GM18517 (cell line): ENCODE results near the gene ENPP6.

ENCODE experiments used
- ATAC-seq: cut with Tn5 transposase; IDR thresholded peaks from one replicate; pipeline ENCODE4 v1.9.1; 2021; ENCODE audit warnings: mild to moderate bottlenecking, moderate library complexity; ENCODE audit not compliant: unreplicated experiment

ENPP6 gene

DNA sequence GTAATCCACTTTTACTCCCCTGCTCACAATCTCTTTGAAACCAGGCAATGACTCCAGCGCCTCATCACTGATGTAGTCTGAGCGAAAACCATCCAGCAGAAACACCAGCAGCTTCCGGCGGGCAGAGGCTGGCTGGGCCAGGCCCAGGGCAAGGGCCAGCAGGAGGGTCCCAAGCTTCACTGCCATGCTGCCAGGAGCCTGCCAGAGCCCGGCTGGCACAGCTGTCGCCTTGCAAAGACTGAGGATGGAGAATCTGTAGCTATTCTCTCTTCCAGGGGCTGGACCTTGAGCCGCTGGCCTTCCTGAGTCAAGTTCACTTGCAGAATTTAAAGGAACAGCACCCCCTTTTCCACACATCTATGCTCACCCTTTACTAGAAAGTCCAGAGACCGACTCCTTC lies at the start of gene ENPP6:
TSS of gene ENPP6 (minus strand) at position 240 of the 400 bp plus-strand sequence. CDS start at position 186, 54 bp downstream.
- no peak for ATAC-seq

DNA sequence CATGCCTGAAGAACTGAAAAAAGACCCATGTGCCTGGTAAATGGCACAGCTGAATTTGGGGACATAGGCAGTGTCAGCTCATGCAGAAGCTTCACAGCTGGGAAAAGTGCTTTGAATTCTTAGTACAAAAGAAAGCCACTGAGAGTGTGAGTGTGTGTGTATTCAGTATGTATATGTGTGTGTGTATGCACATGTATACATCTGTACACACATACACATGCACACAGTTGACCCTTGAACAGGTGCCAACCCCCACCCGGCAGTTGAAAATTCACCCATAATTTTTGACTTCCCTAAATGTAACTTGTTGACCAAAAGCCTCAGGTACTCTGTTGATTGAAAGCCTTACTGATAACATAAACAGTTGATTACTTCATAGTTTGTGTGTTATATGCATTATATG lies 49.5 kb upstream of the ENPP6 start:
- ATAC-seq = no peak

DNA sequence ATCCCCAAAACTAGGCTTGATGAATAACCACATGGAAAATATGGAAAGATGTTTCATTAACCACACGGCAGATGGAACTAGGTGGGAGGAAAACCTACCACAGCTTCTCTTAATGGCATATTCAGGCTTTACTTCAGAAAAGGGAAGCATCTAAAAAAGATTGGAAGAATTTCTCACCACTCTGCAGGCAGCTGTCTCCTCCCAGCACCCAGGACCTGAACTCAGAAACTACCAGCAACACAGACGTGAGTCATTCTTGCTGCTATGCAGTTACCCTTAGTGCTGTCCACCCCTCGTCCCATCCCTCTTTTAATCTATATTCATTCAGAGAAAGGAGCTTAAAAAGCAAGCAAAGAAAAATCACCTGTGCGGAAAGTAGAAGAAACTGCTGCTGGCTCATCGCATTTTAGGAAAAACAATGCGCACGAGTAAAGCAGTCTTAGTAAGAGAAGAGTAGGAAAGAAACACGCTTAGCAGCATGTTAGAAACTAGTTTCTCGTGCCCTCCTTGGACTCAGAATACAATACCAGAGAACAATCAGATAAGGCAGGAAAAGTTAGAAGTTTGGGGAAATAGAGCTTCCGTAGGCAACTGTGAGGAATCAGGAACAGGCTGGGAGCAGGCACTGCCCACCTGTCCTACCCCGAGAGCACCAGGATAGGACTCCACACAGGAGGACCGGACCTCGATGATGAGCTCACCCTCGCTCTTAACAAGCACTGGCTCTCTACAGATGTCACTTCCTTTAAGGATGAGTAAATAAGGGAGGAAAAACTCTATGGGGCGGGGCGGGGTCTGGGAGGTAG lies 48.1 kb upstream of the ENPP6 start:
- ATAC-seq = peak; percentile 23

DNA sequence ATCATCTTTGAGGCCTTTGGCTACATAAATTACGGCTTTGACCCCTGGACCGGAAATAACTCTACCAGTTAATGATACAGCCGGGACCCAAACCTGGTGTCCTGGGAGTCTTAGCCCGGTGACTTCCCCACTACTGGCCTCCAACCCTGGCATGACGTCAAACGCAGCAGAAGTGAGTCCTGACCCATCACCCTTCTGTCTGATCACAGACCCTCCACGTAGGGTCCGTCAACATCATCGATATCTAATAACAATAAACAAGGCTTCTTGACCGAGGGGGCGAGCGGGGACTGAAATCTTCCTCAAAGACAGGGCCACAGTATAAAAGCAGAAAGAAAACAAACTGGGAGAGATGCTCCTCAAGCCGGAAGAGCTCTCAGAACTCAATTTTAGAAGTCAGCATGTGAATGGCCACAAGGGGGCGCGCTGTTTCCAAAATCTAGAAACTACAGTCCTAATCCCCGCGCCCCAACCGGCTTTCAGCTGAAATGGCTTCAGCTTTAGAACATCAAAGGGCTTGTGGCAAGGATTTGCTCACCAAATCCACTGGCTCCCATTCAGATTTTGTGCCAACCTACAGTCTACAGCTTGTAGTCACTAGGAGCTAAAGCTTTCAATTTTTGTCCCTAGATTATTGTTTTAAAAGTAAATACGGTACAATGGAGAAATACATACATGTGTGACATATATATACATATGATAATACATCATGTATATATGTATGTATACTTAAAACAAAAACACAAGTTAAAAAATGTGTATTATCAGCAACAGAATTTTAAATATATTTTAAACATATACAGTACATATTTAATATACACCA lies 46.4 kb upstream of the ENPP6 start:
- ATAC-seq = peak; percentile 24

DNA sequence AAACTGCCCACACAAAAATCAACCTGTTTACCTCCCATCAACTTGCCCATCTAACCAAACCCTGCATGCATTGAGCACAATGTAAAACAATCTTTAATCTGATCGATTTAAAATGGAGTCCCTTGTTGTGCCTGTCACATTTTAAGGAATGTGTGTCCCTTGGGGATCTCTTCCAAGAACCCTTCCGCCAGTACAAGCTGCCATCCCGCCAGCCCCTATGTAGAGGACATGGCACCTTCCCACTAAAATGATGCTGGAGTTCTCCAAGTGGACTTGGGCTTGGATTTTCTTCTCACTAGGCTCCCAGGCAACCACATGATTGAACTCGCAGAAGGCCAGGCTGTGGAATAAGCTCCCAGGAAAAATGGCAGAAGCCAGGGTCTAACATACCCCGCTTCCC lies 45.8 kb upstream of the ENPP6 start:
- ATAC-seq = no peak

DNA sequence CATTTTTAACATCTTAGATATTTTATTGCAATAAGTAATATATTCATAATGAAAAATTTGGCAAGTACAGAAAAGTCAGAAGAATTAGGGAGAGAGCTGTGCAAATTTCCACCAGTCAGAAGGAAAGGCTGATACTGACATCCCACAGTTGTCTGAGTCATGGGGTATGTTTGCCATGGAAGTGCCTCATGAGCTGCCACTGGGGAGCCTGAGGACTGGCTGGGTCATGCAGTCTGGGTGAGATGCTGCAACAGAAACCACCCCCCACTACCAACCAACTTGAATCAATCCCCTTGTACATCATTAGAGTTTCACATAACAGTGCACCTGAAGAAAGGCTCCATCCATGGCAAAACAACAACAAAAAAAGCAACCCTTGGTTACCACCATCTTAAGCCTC lies 45.2 kb upstream of the ENPP6 start:
- ATAC-seq = no peak

DNA sequence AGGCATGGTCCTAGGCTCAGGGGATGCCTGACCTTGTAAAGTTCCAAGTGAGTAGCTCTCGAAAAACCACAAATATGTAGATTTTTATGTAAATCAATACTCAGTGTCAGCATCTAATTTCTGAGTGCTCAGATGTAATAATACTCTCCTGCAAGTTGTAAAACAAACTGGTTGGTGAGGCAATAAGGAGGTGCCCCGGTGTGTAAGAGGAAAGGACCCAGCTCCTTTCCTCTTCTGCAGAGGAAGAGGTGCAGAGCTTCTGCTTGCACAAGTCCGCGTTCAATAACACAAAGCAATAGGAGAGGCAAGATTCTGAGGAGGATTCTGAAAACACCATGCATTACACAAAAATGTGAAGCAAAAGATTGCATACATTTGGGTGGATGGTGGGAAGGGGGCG lies 43.6 kb upstream of the ENPP6 start:
- no peak for ATAC-seq

DNA sequence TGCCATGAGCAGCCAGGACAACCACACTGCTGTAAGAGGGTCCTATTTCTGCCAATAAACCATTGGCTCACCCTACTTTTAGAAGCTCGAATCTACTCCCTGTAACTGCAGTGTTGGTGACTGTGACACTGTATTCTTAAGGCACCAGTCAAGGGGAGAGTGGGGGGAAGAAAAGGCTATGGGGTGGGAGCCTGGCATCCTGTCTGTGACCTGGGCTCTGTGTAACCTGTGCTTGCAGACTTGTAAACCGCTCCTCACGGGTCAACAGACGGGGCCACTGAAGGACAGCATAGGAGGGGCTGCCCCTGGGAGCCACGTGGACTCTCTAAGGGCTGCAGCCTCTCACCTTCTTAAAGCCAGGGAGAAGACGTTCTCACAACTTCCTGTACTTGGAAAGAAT lies 42.2 kb upstream of the ENPP6 start:
- no peak for ATAC-seq

DNA sequence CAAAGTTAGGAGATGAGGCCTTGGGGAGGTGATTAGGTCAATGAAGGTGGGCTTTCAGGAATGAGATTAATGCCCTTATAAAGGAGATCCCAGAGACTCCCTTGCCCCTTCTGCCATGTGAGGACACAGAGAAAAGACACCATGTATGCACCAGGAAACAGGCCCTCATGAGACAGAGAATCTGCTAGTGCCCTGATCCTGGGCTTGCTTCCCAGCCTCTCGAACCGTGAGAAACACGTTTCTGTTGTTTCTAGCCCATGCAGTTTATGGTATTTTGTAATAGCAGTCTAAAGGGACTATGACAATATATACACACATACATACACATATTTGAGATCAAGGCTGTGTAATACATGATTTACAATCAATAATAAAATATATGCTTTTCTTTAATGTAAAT lies 41.4 kb upstream of the ENPP6 start:
- ATAC-seq = no peak

DNA sequence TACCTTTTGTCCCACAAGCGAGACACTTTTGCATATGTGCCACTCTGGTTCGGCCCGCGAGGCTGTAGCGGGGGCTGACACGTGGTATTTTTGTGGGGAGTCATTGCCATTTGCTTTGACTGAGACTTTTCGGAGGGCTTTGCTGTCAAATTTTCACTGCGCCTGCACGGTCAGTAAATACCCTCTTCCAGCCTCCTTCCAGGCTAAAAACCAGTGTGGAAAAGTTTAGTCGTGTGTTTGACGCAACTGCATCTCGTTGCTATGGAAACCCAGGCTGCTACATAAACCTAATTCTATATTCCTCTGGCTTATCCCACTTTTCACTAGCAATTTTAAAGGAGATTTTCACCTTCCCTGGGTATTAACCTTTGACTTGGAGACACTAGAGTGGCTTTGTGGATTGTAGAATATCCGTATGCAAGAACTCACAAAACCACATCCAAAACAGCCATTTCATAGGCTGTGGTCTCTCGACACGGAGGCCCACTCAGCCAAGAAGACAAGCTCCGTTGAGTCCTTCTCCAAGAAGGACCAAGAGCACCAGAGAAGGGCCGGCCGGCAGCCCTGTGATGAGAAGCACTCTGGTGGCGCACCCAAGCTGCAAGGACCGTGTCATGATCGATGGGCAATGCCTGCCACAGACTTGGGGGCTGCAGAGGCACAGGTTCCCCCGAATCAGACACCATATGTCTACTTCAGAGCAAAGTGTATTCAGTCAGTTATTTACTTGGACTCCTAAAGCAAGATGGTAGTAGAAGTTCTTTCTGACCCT lies 38.4 kb upstream of the ENPP6 start:
- no peak for ATAC-seq

DNA sequence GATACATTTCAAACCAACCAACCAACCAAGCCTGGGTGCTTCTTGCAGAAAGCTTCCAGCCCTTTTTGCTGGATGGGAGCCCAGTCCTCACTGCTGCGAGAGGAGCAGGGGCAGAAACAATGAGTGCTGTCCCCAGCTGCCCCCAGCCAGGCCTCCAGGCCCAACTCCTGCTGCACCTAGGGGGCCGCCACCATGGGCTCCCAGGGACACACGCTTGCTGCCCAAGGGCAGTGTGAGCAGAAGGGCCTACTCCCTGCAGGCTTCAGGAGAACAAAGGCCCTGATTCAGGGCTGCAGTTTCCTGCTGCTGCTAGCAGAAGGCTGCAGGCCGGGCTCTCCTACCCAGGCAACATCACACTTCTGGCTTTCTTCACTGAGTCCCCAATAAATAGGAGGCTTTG lies 37.7 kb upstream of the ENPP6 start:
- ATAC-seq = no peak

DNA sequence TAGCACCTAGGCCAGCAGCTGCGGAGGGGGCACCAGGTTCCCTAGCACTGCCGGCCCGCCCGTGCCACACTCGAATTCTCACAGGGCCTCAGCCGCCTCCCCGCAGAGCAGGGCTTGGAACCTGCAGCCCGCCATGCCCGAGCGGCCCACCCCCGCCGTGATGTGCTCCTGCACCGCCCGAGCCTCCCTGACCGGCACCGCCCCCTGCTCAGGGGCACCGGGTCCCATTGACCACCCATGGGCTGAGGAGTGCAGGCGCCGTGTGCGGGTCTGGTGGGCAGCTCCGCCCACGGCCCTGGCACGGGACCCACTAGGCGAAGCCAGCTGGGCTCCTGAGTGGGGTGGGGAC lies 35.4 kb upstream of the ENPP6 start:
- ATAC-seq = no peak

DNA sequence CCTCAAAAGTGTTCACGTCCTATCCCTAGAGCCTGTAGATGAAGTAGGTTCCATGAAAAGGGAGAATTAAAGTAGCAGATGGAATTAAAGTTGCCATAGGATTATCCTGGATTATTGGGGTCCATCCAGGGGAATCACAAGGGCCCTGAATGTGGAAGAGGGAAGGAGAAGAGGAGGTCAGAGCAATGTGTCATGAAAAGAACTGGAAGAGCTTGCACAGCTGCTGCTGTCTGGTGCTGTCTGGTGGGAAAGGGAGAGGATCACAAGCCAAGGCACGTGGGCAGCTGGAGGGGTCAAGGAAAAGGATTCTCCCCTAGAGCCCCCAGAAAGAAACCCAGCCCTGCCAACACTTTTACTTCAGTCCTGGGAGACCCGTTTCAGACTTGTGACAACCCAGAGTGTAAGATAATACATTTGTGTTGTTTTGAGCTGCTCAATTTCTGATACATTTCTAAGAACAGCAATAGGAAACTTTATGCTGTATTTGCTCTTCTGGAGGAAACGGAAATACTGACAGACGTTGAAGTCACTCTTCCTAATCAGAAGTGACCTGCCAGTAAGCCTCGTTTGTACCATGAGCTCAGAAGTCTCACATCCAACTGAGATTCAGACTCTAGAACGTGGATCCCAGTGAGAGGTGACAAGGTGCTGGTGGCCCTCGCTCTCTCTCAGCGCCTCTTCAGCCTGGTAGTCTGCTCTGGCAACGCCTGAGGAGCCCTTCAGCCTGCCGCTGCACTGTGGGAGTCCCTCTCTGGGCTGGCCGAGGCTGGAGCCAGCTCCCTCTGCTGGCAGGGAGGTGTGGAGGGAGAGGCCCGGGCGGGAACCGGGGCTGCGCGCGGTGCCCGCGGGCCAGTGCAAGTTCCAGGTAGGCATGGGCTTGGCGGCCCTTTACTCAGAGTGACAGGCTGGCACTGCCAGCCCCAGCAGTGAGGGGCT lies 34.7 kb upstream of the ENPP6 start:
- no peak for ATAC-seq

DNA sequence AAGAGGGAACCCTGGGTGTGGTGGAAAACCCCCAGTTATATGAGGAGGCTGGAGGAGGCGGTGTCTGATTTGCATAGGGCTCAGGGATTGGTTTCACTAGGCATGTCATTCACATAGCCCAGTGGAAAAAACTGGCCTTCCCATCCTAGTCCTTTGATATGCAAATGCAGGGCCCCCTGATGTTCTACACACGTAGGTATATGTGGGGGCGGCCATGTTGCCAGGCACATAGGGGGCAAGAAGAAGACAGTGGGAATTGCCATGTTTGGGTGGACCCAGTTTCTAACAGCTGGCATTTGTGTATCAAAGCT lies 34.0 kb upstream of the ENPP6 start:
- no peak for ATAC-seq

DNA sequence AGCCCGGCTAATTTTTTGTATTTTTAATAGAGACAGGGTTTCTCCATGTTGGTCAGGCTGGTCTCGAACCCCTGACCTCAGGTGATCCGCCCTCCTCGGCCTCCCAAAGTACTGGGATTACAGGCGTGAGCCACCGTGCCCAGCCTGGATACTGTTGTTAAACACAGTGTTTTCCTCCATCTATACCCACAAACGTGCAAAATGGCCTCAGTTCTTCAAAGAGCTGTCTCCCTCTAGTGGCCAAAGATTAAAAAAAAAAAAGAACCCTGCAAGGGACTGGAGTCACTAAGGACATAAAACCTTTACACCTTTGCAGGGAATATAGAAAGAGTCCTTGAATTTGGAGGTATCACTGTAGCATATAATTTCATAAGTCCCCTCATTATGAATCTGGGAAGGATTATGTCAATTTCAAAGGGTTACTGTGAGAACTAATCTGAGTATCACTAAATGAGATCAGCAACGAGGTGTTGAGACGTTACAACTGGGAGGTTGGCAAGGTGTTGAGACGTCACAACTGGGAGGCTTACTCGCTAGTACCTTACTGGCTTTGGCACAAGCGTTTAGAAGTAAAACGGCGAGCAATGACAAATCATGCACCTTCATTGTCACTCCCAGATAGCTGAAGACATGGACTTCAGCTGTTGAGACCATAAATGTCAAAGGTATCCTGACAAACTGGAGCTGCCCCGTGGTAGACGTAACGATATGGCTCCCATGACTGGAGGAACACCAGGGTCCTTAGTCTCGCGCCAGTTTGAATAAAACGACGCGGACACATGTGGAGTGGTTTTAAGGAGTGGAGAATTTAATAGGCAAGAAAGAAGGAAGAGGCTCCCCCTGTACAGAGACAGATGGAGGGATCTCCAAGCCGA lies 33.4 kb upstream of the ENPP6 start:
- no peak for ATAC-seq

DNA sequence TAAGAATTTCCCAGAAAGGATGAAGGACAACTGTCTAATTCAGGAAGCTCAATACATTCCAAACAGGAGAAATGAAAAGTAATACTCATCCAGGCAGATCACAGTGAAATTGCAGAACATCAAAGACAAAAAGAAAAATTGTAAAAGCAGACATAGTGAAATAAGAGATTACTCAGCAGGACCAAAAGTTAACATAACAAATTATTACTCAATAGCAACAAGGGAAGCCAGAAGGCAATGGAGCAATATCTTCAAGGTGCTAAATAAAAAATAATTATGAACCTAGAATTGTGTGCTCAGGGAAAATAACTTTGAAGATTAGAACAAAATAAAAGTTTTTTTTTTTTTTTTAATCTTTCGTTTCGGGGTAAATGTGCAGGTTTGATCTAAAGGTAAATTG lies 30.5 kb upstream of the ENPP6 start:
- ATAC-seq = no peak

DNA sequence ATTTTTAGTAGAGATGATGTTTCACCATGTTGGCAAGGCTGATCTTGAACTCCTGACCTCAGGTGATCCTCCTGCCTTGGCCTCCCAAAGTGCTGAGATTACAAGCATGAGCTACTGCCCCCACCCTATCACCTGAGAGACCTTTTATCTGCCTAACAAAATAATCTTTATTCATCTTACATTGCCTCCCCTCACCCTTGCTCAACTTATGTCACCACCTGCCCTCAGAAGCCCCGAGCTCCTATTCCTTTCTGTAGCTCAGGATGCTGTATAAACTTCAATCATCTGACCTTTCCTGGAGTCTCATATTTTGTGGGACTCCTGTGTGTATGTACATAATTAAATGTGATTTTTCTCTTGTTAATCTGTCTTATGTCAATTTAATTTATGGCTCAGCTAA lies 29.7 kb upstream of the ENPP6 start:
- no peak for ATAC-seq

DNA sequence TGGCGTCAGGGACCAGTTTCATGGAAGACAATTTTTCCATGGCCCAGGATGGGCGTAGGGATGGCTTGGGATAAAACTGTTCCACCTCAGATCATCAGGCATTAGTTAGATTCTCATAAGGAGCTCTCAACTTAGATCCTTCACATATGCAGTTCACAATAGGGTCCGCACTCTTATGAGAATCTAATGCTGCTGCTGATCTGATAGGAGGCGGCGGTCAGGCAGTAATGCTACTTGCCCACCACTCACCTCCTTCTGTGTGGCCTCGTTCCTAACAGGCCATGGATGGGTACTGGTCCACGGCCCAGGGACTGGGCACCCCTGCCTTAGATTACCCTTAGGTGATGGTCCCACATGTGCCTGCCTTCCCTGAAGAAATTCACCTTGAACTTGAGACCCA lies 28.8 kb upstream of the ENPP6 start:
- no peak for ATAC-seq

DNA sequence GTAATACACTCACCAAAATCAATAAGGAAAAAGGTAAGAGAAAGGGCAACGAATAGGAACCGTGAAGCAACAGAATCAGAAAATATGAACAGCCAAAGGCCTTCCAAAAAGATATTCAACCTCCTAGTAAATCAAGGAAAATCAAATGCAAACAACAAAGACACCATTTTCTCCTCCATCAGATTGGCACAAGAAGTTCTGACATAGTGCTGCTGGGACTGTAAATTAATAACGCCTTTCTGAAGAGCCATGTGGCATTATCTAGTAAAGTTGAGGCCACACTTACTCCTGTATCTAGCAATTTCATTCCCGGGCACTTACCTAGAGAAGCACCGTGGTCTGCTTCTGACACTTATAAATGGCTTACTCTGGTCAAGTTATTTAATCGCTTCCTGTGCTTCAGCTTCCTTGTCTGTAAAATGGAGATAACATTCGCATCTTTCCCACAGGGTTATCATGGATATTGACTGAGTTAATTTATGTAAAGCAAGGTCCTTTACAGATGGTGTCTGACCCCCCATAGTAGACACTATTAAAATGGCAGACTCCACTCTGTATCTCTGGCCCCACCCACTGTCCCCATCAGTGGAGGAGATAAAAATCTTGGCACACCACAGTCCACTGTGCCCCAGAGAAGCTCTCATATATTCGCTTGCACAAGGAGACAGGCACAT lies 20.5 kb upstream of the ENPP6 start:
- ATAC-seq = no peak
